GM18499 (cell line): ENCODE results near the gene R3HDML.

Experiments used
- ATAC-seq: cut with Tn5 transposase; IDR thresholded peaks from one replicate; pipeline ENCODE4 v1.9.1; 2021; ENCODE audit warnings: moderate number of reproducible peaks; ENCODE audit not compliant: insufficient read depth, unreplicated experiment

The R3HDML gene

DNA sequence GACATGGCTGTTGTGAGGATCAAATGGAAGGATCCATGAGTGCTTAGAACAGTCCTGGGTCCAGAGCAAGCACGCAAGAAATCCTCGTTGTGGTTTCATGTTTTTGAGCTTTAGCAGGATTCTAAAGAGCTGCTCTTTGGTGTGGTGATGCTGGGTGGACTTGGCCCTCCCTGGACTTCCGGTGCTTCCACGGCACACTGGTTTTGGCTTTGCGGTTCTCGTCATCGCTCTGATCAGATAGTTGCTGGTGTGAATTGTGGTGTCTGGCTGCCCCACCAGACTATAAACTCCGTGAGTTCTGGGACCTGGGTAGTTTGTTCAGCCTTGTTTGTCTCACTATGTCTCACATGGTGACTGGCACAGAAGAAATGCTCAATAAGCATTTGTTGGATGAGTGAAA, 21.9 kb downstream of the R3HDML start:
- no peak for ATAC-seq

DNA sequence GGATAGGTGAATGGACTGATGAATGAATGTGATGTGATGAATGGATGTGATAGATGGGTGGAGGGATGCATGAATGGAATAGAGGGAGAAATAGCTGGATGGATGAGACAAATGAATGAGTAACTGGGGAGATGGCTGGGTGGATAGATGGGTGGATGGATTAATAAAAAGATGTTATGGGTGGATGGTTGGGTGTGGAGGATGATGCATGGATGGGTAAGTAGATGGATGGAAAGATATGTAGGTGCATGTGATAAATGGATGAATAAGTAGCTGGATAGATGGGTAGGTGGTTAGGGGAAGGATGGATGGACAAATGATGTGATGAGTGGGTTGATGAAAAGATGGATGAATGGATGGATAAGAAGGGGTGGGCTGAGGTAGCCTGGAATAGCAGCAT, 23.4 kb downstream of the R3HDML start:
- no peak for ATAC-seq

DNA sequence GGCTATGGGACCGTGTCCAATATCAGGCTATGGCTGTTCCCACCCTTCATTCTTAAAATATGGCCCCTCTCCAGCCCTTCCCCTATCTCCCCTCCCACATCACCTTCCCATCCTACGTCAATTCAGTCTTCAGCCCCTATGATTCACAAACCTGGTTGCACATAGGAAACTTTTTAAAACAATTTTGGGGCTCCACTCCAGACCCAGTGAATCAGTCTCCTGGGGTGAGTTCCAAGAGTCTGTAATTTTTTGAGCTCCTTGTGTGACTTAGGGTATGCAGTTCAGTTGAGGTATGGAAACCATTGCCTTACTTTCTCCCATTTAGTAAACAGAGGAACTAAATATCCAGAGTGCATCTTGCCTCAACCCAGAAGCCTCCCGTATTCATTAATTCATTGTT, 24.2 kb downstream of the R3HDML start:
- ATAC-seq = no peak

DNA sequence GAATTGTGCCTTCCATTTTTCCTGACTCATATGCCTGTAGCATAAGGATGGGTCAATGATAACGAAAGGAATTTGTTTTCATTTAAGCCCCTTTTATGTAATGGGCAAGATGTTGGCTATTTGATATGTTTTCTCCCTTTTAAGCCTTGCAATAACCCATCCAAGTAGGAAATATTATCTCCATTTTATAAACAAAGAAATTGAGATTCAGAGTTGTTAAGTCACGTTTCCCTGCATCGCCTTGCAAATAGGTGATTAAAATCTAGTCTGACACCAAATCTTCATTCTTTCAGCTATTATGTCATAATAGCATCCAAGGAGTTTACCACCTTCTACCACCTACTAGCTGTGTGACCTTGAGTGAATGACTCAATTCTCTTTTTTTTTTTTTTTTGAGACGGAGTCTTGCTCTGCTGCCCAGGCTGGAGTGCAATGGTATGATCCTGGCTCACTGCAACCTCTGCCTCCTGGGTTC, 25.7 kb downstream of the R3HDML start:
- ATAC-seq = no peak

DNA sequence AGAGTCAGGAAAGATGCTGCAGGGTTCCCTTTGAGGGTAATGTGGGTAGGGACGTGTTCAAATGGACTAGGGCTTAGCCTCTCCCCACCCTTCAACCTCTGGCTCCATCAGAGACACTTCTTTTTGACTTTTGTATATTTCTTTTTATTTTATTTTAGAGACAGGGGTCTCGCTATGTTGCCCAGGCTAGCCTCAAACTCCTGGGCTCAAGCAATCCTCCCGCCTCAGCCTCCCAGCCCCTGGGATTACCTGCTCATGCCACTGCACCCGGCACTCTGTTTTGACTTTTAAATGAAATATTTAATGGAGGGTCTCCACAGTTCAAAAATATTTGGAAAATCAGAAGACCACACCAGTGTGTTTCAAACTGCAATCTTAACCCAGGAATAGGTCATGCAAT, 27.2 kb downstream of the R3HDML start:
- ATAC-seq = no peak

DNA sequence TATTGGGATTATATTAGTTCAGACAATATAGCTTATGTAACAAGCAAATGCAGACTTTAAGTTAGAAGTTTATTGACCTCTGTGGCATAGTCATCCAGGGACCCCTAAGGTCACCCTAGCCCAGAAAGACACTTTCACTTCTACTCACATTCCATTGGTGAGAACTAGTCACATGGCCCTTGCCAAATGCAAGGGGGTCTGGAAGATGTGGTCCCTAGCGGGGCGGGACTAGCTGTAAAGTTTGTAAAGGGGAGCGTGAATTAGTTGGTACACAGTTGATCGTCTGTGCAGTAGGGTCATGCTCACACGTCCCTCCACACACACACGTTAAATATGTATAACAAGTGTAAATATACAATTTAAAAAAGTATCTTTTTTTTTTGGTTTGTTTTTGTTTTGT, 27.9 kb downstream of the R3HDML start:
- no peak for ATAC-seq

DNA sequence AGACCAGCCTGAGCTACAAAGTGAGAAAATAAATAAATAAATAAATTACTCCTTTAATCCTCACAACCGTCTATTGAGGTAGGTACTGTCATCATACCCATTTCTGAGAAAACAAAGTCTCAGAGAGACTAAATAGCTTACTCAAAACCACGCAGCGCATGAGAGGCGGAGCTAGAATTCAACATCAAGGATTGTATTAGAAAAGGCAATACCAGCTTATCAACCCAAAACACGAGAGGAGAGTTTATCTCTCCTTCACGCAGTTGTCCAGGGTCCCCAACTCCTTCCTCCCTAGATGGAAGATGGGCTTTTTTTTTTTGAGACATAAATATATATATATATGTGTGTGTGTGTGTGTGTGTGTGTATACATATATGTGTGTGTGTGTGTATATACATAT, 30.9 kb downstream of the R3HDML start:
- ATAC-seq = no peak

DNA sequence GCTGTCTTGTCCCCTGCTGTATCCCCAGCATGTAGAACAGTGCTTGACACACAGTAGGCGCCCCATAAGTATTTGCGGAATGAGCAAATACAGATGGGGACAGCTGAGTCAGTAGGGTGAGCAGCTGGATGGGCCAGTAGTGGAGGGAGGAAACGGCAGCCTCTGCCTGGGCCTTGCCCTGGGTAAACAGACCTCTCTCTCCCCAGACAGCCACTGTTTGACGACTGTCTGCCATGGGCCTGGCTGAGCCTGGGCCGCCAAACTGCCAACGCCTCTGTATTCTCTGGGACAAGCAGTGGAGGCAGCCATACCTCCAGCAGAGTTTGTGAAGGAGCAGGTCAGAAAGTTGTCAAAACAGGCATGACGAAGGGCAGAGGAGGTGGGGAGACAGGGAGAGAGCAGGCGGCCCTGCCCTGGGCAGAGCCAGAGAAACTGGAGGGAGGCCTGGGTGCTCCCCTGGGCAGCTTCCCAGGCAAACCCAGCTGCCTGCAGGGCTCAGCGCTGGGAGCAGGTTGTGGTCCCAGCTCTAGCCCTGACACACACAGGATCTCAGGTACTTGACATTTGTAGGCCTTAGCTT, 33.9 kb downstream of the R3HDML start:
- ATAC-seq = no peak

DNA sequence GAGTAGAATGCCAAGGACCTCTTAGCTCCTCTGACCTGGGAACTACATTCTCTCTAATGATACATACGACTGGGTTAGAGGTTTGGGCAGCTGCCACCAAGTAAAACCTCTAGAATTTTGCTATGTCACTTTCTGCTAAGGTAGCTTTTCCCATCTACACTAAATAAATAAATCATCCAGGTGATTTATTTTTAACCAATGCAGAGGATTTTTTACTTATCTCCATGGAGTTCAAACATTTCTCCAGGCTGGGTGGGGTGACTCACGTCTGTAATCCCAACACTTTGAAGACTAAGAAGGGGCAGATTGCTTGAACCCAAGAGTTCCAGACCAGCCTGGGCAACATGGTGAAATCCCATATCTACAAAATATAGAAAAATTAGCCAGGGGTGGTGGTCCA, 45.8 kb downstream of the R3HDML start:
- ATAC-seq = no peak

DNA sequence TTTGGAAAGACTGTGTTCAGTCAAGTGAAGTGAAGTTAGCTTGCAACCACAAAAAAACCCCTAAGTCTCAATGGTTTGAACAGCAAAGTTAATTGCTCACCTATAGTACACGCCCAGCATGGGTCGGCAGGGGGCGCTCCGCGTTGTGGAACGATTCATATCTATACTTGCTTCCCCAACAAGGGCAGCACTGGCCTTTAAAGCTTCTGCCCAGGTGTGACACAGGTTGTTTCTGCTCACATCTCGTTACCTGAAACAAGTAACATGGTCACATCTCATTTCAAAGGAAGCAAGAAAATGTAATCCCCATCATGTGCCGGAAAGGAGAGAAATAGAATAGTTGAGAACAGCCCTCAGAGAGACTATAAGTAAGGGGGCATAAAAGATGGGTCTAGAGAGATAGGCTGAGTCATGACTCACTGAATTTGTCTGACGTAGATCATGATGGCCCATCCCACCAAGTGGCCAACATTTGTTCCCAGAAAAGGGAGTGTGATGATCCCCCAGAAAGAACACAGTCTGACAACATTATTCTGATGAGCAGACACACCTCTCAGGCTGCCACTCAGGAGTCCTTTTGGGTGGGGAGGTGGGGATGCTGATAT, 47.7 kb downstream of the R3HDML start:
- no peak for ATAC-seq

DNA sequence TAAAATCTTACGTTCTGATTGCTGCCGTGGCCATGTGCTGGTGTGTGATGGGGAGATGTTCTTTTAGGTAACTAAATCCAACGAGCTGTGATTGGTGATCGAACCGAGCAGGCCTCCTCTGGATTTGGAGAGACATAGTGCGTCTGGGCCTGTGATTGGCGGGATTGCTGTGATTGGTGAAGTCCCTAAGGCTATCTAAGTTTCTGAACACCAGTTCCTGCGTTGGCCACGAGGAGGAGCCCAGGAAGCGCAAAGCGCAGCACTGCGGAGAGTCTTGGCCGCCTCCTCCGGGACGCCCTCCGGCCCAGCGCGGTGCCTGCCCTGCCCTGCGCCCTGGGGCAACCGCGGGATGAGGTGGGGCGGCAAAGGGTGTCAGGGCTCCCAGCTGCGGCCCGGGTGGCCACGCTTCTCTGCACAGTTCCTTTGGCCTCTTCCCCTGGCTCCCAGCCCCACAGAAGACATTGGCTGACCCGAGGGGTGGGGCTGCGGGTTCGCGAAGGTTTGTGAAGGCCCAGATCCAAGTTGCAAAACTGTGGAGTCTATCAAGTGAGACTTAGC, 51.7 kb downstream of the R3HDML start:
- ATAC-seq = no peak

DNA sequence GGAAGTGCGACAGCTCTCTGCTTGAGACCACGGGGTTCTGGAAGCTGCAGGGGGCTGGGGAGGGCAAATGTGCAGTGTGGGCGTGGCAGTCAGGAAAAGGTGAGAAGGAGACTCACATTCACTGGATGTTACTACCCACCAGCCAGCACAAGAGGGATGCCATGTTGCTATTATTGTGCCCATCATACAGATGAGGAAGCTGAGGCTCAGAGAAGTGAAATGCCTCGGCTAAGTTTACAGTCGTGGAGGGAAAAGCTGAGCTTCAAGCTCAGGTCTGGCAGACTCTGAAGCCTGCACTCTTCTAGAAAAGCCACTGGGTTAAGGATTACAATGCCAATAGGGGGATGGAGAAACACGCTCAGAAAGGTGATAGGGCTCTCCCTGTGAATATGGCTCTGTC, 53.0 kb downstream of the R3HDML start:
- ATAC-seq = no peak

DNA sequence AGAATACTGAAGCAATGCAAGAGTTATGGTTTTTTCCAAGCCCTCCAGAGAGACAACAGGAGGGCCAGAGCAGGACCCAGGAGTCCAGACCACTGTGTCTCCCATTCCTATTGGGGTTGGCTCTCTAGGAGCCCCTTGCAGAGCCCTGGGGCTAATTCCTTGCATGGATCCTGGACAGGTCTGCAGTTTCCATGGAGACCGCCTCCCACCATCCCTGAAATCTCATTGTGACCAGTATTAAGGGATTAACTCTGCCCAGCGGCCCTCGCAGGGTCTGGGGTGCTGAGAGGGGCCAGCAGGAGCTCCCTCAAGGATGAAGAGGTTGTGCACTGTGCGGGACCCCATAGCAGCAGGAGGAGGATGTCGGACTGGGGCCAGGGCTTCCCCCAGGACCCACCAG, 53.4 kb downstream of the R3HDML start:
- no peak for ATAC-seq

DNA sequence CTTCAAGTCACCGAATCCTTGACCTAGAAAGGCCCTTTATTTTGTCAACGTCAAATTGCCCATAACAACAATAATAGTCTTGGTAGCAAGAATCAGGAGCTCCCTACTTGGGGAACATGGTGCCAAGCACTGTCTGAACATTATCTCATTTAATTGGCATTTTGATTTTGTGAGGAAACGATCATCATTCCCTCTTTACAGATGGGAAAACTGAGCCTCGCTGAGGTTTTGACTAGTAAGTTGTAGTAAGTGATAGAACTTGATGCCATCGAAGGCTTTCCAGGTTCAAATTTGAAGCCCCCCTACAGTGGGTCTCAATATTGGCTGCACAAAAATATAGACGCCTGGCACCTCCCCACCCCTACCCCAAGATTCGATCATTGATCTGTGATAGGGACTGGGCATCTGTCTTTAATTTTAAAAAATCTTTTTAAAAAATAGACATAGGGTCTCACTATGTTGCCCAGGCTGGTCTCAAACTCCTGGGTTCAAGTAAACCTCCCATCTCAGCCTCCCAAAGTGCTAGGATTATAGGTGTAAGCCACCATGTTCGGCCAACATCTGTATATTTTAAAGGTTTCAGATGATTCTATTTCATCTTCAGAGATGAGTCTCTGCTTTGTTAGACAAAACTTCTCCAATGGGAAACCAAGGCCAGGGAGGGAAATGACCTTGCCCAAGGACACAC, 55.4 kb downstream of the R3HDML start:
- ATAC-seq = no peak

DNA sequence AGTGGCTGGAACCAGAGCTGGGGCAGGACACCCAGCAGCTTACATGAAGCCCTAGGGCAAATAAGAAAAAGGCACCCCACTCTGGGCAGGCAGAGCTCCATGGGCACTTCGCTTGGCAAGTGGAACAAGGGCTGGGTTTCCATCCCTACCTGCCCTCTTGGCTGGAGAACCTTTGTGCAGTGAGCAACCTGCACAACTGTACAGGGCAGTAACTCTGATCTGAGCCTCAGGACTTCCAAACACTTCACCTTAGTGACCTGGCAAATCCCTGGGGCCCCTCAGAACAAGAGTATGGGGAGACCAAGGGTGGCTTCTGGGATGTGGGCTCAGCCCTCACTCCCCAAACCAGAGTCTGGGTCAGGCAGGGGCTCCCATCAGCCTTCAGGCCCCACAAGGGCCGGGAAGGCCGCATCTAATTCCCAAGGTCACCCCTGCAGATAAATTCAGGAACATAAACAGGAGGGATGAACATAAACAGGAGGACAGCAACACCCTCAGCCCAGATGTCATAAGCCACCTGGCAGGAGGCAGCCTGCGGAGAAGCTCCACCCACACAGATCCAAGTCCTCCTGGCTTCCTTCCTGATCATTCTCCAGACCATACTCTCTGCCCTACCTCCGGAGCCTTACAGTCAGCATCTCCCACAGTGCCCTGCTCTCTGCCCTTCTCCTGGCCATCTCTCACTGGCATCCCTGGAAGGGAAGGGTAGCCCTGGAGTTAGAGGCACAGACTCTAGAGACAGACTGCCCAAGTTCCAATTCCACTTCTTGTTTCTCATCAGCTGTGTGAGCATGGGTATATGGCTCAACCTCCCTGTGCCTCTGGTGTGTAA, 56.1 kb downstream of the R3HDML start:
- ATAC-seq = no peak

DNA sequence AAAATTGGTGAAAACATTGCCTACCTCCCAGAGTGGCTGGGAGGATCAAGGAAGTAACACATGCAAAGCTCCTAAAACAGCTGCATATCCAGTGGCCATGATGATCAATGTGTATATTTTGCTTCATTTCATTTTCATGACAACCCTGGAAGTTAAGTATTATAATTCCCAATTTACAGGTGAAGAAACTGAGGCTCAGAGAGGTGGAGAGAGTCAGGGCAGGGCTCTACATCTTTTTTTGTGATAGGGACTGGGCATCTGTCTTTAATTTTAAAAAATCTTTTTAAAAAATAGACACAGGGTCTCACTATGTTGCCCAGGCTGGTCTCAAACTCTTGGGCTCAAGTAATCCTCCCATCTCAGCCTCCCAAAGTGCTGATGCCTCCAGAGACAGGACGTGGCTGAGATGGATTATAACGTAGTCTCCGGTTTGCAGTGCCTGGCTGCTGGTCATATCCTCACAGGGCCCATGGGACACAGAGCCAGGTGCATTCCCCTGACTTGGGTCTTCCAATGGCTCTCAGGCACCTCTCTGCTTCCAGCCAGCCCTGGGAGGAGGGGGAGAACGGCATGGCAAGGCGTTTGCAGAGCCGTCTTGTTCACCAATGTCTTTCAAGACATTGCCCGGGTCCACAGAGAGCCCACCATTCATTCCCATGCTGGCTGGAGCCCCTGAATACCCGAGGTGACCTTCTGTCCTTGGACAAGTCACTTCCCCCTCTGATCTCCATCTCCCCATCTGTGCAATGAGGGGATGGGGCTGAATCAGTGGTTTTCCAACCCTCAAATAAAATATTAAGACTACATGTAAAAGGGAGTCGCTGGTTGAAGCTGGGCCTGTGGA, 57.0 kb downstream of the R3HDML start:
- ATAC-seq = no peak

DNA sequence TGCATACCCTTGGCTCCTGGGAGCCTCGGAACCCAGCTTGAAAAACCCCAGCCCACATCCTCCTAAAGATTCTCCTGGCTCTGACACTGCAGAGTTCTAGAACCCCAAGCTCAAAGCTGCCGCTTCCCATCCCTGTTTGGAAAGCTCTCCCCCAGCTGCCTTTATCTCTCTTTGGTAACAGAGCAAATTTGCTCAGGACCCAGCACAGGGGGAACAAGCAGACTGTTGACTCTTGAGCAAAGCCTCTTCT, 57.5 kb downstream of the R3HDML start:
- ATAC-seq = no peak

DNA sequence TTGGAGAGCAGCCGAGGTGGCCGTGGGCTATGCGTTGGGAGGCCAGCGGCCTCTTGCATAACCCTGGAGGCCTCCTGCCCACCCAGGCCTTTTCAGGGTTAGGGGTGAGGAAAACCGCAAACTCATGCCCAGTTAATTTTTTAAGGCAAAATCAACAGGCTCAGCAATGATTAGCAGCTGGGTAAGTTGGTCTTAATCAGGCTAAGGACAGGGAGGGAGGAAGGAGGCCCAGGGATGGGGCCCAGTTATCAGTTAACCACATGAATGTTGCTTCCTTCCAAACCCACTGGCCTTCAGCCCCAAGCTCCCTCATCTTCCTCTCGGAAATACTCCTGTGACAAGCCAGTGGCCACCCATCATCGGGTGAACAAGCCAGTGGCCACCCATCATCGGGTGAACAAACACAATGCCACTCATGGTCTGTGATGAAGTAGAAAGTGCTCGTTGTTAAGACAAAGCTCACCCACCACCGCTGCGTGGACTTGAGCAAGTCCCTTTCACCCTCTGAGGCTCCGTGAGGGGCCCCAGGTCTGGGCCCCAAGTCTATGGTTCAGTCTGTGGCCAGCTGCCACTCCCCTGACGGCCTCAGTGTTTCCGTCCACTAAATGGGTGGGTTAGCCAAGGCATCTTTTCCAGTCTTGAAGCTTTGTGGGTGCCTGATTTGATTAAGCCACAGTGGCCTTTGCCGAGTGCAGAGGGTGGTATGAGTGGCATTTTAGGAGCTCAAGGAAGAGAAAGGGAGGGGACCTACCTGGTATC, 58.0 kb downstream of the R3HDML start:
- ATAC-seq = no peak
